SH-SY5Y (cell line): ENCODE results near the gene MAB21L2.
A peak's percentile ranks its signal among the peaks of the same experiment; 100 is the strongest.

Experiments used
- GATA2 ChIP-seq: IDR thresholded peaks from 2 replicates; pipeline ENCODE4 v1.6.1; 2011; ENCODE audit warnings: mild to moderate bottlenecking, low read depth, low read length
- GATA3 ChIP-seq: IDR thresholded peaks from 2 replicates; pipeline ENCODE4 v1.6.1; 2011; ENCODE audit warnings: low read depth, mild to moderate bottlenecking, low read length, moderate library complexity

The MAB21L2 gene

GRCh38 chr4:150585611-150586010 lies 3.7 kb downstream of the MAB21L2 start:
- no peak for TF ChIP-seq GATA3
- no peak for TF ChIP-seq GATA2

- TF ChIP-seq GATA2 (no peak), GATA3 (no peak)
Measured at GRCh38 chr4:150586162-150586810, 4.3 kb downstream of the MAB21L2 start.

DNA sequence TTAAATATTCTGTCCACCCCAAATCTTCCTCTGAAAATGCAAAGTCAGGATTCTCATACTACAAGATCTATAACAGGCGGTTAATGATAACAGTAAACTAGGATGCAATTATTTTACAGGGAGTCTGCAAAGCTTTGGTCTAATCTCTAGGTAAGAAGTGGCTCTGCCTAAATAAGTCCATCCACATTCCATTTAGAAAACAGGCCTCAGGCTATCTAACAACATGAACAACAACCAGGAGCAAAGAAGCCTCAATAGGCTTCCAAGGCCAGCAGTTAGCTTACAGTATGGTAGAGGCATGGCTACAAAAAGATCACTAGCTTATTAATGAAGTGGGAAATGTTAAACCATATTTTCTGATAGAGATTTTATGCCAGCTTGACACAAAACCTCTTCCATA lies 6.4 kb downstream of the MAB21L2 start:
- TF ChIP-seq GATA3 (no peak), GATA2 (no peak)

DNA sequence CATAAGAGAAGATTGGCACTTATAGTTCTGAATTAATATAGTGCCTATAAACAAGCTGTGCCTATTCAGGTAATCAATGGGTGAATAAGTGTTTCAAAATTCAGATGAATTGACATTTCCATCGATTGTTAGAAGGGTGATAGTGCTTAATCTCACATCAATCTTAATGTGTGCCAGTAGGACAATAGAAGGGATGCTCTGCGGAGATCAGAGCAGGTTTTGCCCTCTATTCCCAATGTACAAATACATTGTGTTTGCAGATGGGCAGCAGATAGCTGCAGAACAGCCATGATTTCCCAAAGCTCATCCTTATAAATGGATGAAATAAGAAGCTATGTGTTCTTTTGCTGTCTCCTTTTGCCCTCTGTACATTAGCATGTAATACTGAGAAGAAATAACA lies 7.2 kb downstream of the MAB21L2 start:
- peak; percentile 34; the same call in 1 of the 2 replicates for TF ChIP-seq GATA3
- peak; percentile 75; the same call in 1 of the 2 replicates for TF ChIP-seq GATA2

DNA sequence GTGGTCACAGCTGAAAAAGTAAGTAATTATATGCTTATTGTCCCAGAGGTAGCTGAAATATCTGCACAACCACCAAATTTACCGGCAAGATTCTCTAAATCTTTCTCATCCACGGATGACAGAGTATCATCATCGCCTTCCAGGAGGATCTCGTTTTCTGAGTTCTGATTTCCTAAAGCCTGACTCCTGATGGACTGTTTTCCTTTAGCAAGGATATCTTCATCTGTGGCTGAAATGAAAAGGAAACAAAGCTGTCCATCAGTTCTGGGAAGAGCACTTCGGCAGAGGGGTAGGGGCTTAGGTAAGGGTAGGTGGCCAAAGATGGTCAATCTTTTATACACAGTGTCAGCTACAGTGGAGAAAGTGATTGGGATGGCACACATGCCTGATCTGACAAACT lies 8.7 kb downstream of the MAB21L2 start:
- no peak for TF ChIP-seq GATA3
- TF ChIP-seq GATA2 = no peak

DNA sequence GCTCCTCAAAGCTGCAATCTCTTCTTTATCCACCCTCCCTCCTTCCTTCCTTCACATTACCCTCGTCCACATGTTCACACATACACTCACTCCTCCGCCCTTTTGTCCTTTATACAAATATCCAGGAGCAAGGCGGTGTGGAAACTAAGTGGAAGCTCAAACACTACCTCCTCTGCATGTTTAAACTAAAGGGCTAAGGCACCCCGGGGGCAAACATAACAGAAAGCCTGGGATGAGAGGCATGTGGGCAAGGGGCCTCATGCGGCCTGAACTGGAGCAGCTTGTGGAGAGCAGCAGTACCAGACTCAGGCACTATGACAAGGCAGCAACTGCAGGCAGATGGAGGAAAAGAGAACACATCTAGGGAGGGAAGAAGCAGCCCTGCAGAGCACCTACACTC lies 9.5 kb downstream of the MAB21L2 start:
- TF ChIP-seq GATA3 = no peak
- TF ChIP-seq GATA2 = no peak

- TF ChIP-seq GATA3 = no peak
- TF ChIP-seq GATA2 = no peak
Measured at GRCh38 chr4:150591904-150592303, 10.0 kb downstream of the MAB21L2 start.

GRCh38 chr4:150593996-150594395 lies 12.0 kb downstream of the MAB21L2 start:
- TF ChIP-seq GATA2 (no peak), GATA3 (no peak)

DNA sequence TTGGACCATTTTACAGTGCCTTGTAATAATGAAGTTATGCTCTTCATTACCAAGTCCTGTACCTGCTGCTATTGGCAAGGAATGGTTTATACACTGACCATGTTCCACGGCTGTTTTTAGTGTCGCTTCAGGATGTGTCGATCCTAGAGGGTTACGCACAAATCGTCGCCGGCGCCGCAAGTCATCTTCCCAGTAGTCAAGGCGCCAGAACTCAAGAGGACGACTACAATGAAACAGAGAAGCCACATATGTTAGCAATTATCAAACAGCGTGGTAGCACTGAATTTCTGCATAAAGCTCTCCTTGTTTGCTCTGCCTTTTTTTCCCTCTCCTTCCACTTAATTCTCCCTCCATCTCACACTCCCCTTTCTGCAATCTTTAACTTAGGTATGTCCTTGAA lies 17.0 kb downstream of the MAB21L2 start:
- TF ChIP-seq GATA2 (no peak), GATA3 (no peak)

- TF ChIP-seq GATA2 (no peak), GATA3 (no peak)
Measured at GRCh38 chr4:150599547-150599946, 17.6 kb downstream of the MAB21L2 start.

DNA sequence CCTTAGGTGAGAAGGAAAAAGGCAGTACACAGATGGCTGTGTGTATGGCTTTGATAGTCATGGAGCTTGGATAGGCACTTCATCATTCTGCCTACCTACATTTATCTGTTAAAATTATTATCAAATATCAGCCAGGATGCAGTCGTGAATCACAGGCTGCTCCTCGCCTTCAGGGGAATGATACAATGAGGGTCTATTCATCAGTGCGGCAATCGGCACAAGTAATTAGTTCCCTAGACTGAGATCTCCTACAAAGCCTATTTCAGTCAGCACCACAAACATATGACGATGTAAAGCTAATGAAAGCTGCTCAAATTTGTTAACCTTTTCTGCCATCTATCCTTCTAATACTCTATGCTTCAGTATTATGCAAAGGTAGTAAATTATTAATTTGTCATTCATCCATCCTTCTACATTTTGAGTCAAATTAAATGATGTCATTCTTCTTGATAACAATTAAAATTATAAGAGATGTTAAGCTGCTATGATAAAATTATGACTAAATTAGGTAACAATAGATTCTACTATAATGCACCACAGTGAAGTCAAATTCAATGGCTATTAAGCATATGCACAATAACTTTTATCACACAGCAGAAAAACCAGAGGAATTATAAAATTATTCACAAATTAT lies 19.0 kb downstream of the MAB21L2 start:
- no peak for TF ChIP-seq GATA2
- TF ChIP-seq GATA3 = no peak

DNA sequence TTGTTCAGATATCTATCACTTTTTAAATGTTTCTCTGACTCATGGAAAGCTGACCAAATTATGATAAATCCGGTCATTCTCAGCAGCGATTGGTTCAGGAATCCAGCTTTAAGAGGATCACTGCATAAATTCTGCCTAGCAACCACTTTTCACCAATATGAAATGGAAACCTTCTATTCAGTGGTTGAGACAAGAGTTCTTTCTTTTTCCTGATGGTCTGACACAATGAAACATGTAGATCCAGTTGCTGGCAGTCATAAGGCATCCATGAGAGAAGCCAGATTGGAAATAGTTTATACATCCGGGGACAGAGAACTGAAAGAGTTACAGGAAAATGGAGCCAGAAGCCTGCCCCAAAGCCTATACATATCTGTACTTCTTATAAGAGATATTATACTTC lies 27.2 kb downstream of the MAB21L2 start:
- TF ChIP-seq GATA3 (no peak), GATA2 (no peak)

GRCh38 chr4:150619042-150619441 lies 37.1 kb downstream of the MAB21L2 start:
- TF ChIP-seq GATA3 = no peak
- TF ChIP-seq GATA2 = no peak

- TF ChIP-seq GATA2 (no peak), GATA3 (no peak)
Measured at GRCh38 chr4:150624055-150624454, 42.1 kb downstream of the MAB21L2 start.

DNA sequence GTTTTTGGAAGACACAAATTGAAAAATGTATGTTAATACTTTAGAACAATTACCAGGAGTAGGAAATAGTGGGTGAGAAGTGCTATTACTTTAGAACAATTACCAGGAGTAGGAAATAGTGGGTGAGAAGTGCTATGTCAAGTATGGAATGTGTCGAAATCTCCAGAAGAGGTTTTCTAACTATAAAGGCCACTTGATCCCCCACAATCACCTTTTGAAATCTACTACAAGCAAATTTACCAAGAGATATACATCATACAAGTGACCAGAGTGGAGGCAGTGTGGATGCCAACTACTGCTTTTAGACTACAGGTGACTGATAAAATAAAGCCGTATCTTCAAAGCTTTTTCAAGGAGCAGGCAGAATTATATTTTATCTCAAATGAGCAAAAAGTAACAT lies 43.1 kb downstream of the MAB21L2 start:
- TF ChIP-seq GATA3 (no peak), GATA2 (no peak)

- TF ChIP-seq GATA2 (no peak), GATA3 (no peak)
Measured at GRCh38 chr4:150628073-150628472, 46.1 kb downstream of the MAB21L2 start.

DNA sequence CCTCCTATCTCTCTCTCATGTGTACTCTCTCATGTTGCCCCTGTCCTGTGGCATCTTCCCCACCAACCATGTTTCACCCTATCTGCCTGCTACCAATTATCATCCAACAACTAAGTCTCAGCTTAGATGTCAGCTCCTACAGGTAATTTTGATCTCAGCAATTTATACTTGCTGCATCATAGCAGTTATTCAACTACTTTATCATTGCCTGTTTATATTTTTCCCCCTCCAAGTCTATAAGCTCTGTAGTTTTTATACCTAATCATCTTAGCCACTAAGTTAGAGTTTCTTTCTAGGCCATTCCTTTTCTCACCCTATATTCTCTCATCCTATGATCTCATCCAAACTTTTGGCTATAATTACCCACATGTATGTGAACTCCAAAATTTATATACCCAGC lies 50.7 kb downstream of the MAB21L2 start:
- TF ChIP-seq GATA3 (no peak), GATA2 (no peak)
